Measurements from ENCODE around the gene AHNAK2.
"Not testable (repeated sequence)": the region's sequence is repeated elsewhere in the genome, so short reads cannot be mapped to it uniquely, and the experiment has no call there.

AHNAK2 gene

DNA sequence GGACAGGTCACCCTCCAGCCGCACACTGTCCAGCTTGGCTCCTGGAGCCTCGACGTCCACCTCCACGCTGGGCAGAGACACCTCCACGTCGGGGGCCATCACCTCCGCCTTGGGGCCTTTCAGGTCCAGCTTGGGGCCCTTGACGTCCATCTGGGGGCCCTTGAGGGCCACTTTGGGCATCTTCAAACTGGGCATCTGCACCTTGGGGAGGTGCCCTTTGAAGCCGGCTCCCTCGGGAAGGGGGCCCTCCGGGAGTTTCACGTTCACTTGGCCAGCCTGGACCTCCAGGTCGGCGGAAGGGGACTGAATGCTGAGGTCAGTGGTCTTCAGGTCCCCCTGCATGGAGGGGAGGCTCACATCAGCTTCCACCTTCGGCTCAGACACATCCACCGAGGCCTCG lies 28.2 kb downstream of the AHNAK2 start:
- no peak overlapping the region for H3K4me3 ChIP-seq (ENCODE audit: low read depth, low read length)
- TF ChIP-seq, protein P1, sequence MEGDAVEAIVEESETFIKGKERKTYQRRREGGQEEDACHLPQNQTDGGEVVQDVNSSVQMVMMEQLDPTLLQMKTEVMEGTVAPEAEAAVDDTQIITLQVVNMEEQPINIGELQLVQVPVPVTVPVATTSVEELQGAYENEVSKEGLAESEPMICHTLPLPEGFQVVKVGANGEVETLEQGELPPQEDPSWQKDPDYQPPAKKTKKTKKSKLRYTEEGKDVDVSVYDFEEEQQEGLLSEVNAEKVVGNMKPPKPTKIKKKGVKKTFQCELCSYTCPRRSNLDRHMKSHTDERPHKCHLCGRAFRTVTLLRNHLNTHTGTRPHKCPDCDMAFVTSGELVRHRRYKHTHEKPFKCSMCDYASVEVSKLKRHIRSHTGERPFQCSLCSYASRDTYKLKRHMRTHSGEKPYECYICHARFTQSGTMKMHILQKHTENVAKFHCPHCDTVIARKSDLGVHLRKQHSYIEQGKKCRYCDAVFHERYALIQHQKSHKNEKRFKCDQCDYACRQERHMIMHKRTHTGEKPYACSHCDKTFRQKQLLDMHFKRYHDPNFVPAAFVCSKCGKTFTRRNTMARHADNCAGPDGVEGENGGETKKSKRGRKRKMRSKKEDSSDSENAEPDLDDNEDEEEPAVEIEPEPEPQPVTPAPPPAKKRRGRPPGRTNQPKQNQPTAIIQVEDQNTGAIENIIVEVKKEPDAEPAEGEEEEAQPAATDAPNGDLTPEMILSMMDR (IDR thresholded peaks at IDR 0.05; ENCODE audit: insufficient read depth, low read depth, low read length, missing control alignments) = no peak
- DNase-seq (ENCODE audit: low read depth) = no peak

DNA sequence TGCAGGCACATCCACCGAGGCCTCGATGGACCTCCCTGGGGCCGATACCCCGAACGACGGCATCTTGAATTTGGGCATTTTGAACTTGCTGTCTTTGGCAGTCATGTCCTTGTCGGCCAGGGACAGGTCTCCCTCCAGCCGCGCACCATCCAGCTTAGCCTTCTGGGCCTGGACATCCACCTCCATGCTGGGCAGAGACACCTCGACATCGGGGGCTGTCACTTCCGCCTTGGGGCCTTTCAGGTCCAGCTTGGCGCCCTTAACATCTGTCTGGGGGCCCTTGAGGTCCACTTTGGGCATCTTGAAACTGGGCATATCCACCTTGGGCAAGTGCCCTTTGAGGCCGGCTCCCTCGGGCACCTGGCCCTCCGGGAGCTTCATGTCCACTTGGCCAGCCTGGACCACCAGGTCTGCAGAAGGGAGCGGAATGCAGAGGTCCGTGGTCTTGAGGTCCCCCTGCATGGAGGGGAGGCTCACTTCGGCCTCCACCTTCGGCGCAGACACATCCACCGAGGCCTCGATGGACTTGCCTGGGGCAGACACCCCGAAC lies 28.7 kb downstream of the AHNAK2 start:
- not testable (repeated sequence) for H3K4me3 ChIP-seq (ENCODE audit: low read depth, low read length); DNase-seq (ENCODE audit: low read depth)

DNA sequence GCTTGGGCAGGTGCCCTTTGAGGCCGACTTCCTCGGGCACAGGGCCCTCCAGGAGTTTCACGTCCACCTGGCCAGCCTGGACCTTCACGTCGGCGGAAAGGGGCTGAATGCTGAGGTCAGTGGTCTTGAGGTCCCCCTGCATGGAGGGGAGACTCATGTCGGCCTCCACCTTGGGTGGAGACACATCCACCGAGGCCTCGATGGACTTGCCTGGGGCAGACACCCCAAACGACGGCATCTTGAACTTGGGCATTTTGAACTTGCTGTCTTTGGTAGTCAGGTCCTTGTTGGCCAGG lies 29.5 kb downstream of the AHNAK2 start:
- H3K4me3 ChIP-seq (ENCODE audit: low read depth, low read length) = no peak overlapping the region
- DNase-seq (ENCODE audit: low read depth) = no peak
- TF ChIP-seq, protein P1 (IDR thresholded peaks at IDR 0.05; ENCODE audit: insufficient read depth, low read depth, low read length, missing control alignments) = no peak

DNA sequence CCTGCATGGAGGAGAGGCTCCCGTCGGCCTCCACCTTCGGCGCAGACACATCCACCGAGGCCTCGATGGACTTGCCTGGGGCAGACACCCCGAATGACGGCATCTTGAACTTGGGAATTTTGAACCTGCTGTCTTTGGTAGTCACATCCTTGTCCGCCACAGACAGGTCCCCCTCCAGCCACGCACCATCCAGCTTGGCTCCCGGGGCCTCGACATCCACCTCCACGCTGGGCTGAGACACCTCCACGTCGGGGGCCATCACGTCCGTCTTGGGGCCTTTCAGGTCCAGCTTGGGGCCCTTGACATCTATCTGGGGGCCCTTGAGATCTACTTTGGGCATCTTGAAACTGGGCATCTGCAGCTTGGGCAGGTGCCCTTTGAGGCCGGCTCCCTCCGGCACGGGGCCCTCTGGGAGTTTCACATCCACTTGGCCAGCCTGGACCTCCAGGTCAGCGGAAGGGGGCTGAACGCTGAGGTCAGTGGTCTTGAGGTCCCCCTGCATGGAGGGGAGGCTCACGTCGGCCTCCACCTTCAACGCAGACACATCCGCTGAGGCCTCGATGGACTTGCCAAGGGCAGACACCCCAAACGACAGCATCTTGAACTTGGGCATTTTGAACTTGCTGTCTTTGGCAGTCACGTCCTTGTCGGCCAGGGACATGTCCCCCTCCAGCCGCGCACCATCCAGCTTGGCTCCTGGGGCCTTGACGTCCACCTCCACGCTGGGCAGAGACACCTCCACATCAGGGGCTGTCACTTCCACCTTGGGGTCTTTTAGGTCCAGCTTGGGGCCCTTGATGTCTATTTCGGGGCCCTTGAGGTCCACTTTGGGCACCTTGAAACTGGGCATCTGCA lies 30.1 kb downstream of the AHNAK2 start:
- DNase-seq (ENCODE audit: low read depth); H3K4me3 ChIP-seq (ENCODE audit: low read depth, low read length): not testable (repeated sequence)

DNA sequence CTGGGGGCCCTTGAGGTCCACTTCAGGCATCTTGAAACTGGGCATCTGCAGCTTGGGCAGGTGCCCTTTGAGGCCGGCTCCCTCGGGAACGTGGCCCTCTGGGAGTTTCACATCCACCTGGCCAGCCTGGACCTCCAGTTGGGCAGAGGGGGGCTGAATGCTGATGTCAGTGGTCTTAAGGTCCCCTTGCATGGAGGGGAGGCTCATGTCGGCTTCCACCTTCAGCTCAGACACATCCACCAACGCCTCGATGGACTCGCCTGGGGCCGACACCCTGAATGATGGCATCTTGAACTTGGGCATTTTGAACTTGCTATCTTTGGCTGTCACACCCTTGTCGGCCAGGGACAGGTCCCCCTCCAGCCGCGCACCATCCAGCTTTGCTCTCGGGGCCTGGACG lies 31.0 kb downstream of the AHNAK2 start:
- not testable (repeated sequence) for H3K4me3 ChIP-seq (ENCODE audit: low read depth, low read length); DNase-seq (ENCODE audit: low read depth)

DNA sequence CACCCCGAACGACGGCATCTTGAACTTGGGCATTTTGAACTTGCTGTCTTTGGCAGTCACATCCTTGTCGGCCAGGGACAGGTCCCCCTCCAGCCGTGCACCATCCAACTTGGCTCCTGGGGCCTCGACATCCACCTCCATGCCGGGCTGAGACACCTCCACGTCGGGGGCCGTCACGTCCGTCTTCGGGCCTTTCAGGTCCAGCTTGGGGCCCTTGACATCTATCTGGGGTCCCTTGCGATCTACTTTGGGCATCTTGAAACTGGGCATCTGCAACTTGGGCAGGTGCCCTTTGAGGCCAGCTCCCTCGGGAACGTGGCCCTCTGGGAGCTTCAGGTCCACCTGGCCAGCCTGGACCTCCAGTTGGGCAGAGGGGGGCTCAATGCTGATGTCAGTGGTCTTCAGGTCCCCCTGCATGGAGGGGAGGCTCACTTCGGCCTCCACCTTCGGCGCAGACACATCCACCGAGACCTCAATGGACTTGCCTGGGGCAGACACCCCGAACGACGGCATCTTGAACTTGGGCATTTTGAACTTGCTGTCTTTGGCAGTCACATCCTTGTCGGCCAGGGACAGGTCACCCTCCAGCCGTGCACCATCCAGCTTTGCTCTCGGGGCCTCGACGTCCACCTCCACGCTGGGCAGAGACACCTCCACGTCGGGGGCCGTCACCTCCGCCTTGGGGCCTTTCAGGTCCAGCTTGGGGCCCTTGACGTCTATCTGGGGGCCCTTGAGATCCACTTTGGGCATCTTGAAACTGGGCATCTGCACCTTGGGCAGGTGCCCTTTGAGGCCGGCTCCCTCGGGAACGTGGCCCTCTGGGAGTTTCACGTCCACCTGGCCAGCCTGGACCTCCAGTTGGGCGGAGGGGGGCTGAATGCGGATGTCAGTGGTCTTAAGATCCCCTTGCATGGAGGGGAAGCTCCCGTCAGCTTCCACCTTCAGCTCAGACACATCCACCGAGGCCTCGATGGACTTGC lies 31.9 kb downstream of the AHNAK2 start:
- not testable (repeated sequence) for DNase-seq (ENCODE audit: low read depth); H3K4me3 ChIP-seq (ENCODE audit: low read depth, low read length)

DNA sequence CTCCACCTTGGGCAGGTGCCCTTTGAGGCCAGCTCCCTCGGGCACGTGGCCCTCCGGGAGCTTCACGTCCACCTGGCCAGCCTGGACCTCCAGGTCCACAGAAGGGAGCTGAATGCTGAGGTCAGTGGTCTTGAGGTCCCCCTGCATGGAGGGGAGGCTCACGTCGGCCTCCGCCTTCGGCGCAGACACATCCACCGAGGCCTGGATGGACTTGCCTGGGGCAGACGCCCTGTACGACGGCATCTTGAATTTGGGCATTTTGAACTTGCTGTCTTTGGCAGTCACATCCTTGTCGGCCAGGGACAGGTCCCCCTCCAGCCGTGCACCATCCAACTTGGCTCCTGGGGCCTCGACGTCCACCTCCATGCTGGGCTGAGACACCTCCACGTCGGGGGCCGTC lies 32.9 kb downstream of the AHNAK2 start:
- not testable (repeated sequence) for DNase-seq (ENCODE audit: low read depth); H3K4me3 ChIP-seq (ENCODE audit: low read depth, low read length)

DNA sequence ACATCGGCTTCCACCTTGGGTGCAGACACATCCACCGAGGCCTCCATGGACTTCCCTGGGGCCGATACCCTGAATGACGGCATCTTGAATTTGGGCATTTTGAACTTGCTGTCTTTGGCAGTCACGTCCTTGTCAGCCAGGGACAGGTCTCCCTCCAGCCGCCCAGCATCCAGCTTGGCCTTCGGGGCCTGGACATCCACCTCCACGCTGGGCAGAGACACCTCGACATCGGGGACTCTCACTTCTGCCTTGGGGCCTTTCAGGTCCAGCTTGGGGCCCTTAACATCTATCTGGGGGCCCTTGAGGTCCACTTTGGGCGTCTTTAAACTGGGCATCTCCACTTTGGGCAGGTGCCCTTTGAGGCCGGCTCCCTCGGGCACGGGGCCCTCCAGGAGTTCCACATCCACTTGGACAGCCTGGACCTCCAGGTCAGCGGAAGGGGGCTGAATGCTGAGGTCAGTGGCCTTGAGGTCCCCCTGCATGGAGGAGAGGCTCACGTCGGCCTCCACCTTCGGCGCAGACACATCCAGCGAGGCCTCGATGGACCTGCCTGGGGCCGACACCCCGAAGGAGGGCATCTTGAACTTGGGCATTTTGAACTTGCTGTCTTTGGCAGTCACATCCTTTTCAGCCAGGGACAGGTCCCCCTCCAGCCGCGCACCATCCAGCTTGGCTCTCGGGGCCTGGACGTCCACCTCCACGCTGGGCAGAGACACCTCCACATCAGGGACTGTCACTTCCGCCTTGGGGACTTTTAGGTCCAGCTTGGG lies 33.6 kb downstream of the AHNAK2 start:
- DNase-seq (ENCODE audit: low read depth); H3K4me3 ChIP-seq (ENCODE audit: low read depth, low read length): not testable (repeated sequence)

DNA sequence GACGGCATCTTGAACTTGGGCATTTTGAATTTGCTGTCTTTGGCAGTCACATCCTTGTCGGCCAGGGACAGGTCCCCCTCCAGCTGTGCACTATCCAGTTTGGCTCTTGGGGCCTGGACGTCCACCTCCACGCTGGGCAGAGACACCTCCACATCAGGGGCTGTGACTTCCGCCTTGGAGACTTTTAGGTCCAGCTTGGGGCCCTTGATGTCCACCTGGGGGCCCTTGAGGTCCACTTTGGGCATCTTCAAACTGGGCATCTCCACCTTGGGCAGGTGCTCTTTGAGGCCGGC lies 34.2 kb downstream of the AHNAK2 start:
- DNase-seq (ENCODE audit: low read depth); H3K4me3 ChIP-seq (ENCODE audit: low read depth, low read length): not testable (repeated sequence)

DNA sequence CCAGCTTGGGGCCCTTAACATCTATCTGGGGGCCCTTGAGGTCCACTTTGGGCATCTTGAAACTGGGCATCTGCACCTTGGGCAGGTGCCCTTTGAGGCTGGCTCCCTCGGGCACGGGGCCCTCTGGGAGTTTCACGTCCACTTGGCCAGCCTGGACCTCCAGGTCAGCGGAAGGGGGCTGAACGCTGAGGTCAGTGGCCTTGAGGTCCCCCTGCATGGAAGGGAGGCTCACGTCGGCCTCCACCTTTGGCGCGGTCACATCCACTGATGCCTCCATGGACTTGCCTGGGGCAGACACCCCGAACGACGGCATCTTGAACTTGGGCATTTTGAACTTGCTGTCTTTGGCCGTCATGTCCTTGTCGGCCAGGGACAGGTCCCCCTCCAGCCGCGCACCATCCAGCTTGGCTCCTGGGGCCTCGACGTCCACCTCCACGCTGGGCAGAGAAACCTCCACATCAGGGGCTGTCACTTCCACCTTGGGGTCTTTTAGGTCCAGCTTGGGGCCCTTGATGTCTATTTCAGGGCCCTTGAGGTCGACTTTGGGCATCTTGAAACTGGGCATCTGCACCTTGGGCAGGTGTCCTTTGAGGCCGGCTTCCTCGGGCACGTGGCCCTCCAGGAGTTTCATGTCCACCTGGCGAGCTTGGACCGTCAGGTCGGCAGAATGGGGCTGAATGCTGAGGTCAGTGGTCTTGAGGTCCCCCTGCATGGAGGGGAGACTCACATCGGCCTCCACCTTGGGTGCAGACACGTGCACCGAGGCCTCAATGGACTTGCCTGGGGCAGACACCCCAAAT lies 34.8 kb downstream of the AHNAK2 start:
- DNase-seq (ENCODE audit: low read depth); H3K4me3 ChIP-seq (ENCODE audit: low read depth, low read length): not testable (repeated sequence)

All from GM12865 (cell line).